A549 (cell line): Measurements from ENCODE around the gene FIGLA. TPM values are rescaled to one million over a fixed set of nuclear protein-coding genes. Genes with fewer than 3 reads are reported as not detected.
A peak's percentile ranks its signal among the peaks of the same experiment; 100 is the strongest.

Source experiments
- ATAC-seq, 2 experiments: fragments of 200-7000 bp in 1 of 2; fragments of >200 bp in 1 of 2; cut with Nextera tagmentation in 1 of 2; cut with Tn5 transposase in 1 of 2; 3 replicates each; pipeline versions ENCODE4 v1.8.0 to v1.9.1; 2018 to 2020; ENCODE audit warnings: mild to moderate bottlenecking in 1 of 2, moderate library complexity in 1 of 2
- CTCF ChIA-PET: fragments of 300-600 bp; sonication (Branson Sonifier 250); formaldehyde crosslinking; extraction: SDS; loops from one replicate; lab custom pipeline; 2021; ENCODE audit warnings: antibody characterized with exemption, inconsistent platforms; lab: Yijun Ruan, JAX
- POLR2A ChIA-PET: fragments of 350-600 bp; formaldehyde crosslinking; extraction: SDS; loops from one replicate; lab custom pipeline; 2021; ENCODE audit warnings: antibody characterized with exemption, inconsistent platforms; lab: Yijun Ruan, JAX
- DNase-seq, 2 experiments: peaks; one replicate each; pipeline versions ENCODE4 v3.0.0 to v3.0.0-alpha.2; 2011 to 2016; ENCODE audit warnings: low read depth in 1 of 2, low spot score in 1 of 2
- FAIRE-seq: peaks from 2 replicates; lab custom pipeline; 2011; peaks lifted over from hg19 to GRCh38; lab: Jason Lieb, UNC
- H3K27ac ChIP-seq, 2 experiments: fragments of >200 bp; sonication (Bioruptor Twin); formaldehyde crosslinking; 3 replicates each; pipeline ENCODE4 v1.5.1; 2016 to 2017
- H3K4me1 ChIP-seq: fragments of >200 bp; sonication (Bioruptor Twin); formaldehyde crosslinking; 3 replicates; pipeline ENCODE4 v1.6.1; 2016
- H3K4me2 ChIP-seq: fragments of >200 bp; sonication (Bioruptor Twin); formaldehyde crosslinking; 3 replicates; pipeline ENCODE4 v1.6.1; 2016
- H3K4me3 ChIP-seq: fragments of >200 bp; sonication (Bioruptor Twin); formaldehyde crosslinking; 3 replicates; pipeline ENCODE4 v1.5.1; 2016
- H3K9me3 ChIP-seq: fragments of >200 bp; sonication (Bioruptor Twin); formaldehyde crosslinking; 3 replicates; pipeline ENCODE4 v1.6.1; 2016
- ATOH8 ChIP-seq: fragments of 250-450 bp; sonication (Bioruptor Pico); IDR thresholded peaks from 2 replicates; pipeline ENCODE4 v1.5.0; 2020; ENCODE audit warnings: low read depth, mild to moderate bottlenecking, moderate library complexity
- BCL3 ChIP-seq: fragments of >200 bp; sonication (Bioruptor Twin); formaldehyde crosslinking; IDR thresholded peaks from 3 replicates; pipeline ENCODE4 v1.6.1; 2016
- CBX2 ChIP-seq: fragments of 200-600 bp; sonication (generic); IDR thresholded peaks from 2 replicates; pipeline ENCODE4 v1.6.1; 2016; ENCODE audit warnings: low read depth, mild to moderate bottlenecking, borderline replicate concordance
- EP300 ChIP-seq, 2 experiments: fragments of >200 bp; sonication (Bioruptor Twin); formaldehyde crosslinking; IDR thresholded peaks; 2 replicates in 1 of 2; 3 replicates in 1 of 2; pipeline ENCODE4 v1.6.1; 2016 to 2017
- HOXB5 ChIP-seq: fragments of 250-450 bp; sonication (Bioruptor Pico); IDR thresholded peaks from 2 replicates; pipeline ENCODE4 v1.5.0; 2020; ENCODE audit warnings: mild to moderate bottlenecking, moderate library complexity
- MAFK ChIP-seq: fragments of 450-650 bp; IDR thresholded peaks from 2 replicates; pipeline ENCODE4 v1.6.1; 2014; ENCODE audit not compliant: partially characterized antibody
- MAX ChIP-seq: IDR thresholded peaks from 2 replicates; pipeline ENCODE4 v1.6.1; 2012
- MAZ ChIP-seq: fragments of 150-350 bp; IDR thresholded peaks from 2 replicates; pipeline ENCODE4 v1.6.1; 2014; ENCODE audit warnings: antibody characterized with exemption, low read depth, low read length, borderline replicate concordance
- NFE2L2 ChIP-seq: fragments of 150-350 bp; conservative IDR thresholded peaks from 2 replicates; pipeline ENCODE4 v1.6.1; 2014; ENCODE audit warnings: low read length
- POLR2A ChIP-seq: IDR thresholded peaks from 2 replicates; pipeline ENCODE4 v1.6.1; 2012; ENCODE audit warnings: mild to moderate bottlenecking, low read length
- POLR2AphosphoS2 ChIP-seq: conservative IDR thresholded peaks from 2 replicates; pipeline ENCODE4 v1.6.1; 2012; ENCODE audit warnings: low read length, improper control_type of control experiment, inconsistent platforms
- RARB ChIP-seq: fragments of 250-450 bp; sonication (Bioruptor Pico); IDR thresholded peaks from 2 replicates; pipeline ENCODE4 v1.8.0; 2021; ENCODE audit warnings: mild to moderate bottlenecking, moderate library complexity
- RNF2 ChIP-seq: fragments of 200-600 bp; sonication (generic); IDR thresholded peaks from 2 replicates; pipeline ENCODE4 v1.6.1; 2016; ENCODE audit warnings: low read depth, mild to moderate bottlenecking, antibody characterized with exemption, moderate library complexity, borderline replicate concordance
- SMC3 ChIP-seq: fragments of >200 bp; sonication (Bioruptor Twin); formaldehyde crosslinking; IDR thresholded peaks from 3 replicates; pipeline ENCODE4 v1.6.1; 2018; ENCODE audit warnings: inconsistent platforms
- ZC3H11A ChIP-seq: fragments of 450-650 bp; IDR thresholded peaks from 2 replicates; pipeline ENCODE4 v1.6.1; 2014; ENCODE audit warnings: antibody characterized with exemption, mild to moderate bottlenecking
- ZNF302 ChIP-seq: fragments of 250-450 bp; sonication (Bioruptor Pico); IDR thresholded peaks from 2 replicates; pipeline ENCODE4 v1.9.0; 2021; ENCODE audit warnings: inconsistent platforms, mild to moderate bottlenecking, moderate library complexity
- WGBS: methylation state at CpG from one replicate; pipeline ENCODE4 v1.1.6; 2017; ENCODE audit errors: missing lambda C conversion rate; 5-methylcytosine and 5-hydroxymethylcytosine counted together
- polyA minus RNA-seq: library from RNA; depleted of rRNA, polyadenylated mRNA; stranded (reverse); fragments of >200 nt; gene quantifications from 2 replicates; pipeline ENCODE4 v1.2.3, GENCODE V29; 2011; rRNA and poly(A)+ RNA removed
- polyA plus RNA-seq, 4 experiments: library from polyadenylated mRNA; depleted of rRNA in 3 of 4; stranded (reverse); fragments of >200 nt; fragmentation: RNase III in 1 of 4; extraction: RNeasy Plus Mini Kit Qiagen cat#74134 plus additional on column Dnase treatment in 1 of 4; gene quantifications; 2 replicates in 3 of 4; 3 replicates in 1 of 4; pipeline ENCODE4 v1.2.3, GENCODE V29; 2011 to 2017

FIGLA gene, protein sequence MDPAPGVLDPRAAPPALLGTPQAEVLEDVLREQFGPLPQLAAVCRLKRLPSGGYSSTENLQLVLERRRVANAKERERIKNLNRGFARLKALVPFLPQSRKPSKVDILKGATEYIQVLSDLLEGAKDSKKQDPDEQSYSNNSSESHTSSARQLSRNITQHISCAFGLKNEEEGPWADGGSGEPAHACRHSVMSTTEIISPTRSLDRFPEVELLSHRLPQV
- not detected in 2 replicates for polyA plus RNA-seq (2011; rRNA removed)
- not detected in 2 replicates for polyA plus RNA-seq (2012; cell fraction: cytosol; rRNA removed)
- not detected in 2 replicates for polyA plus RNA-seq (2012; cell fraction: nucleus; rRNA removed)
- not detected in 3 replicates for polyA plus RNA-seq (2017; fragmentation: RNase III; extraction: RNeasy Plus Mini Kit Qiagen cat#74134 plus additional on column Dnase treatment)
- polyA minus RNA-seq, result not detected in 2 replicates

DNA sequence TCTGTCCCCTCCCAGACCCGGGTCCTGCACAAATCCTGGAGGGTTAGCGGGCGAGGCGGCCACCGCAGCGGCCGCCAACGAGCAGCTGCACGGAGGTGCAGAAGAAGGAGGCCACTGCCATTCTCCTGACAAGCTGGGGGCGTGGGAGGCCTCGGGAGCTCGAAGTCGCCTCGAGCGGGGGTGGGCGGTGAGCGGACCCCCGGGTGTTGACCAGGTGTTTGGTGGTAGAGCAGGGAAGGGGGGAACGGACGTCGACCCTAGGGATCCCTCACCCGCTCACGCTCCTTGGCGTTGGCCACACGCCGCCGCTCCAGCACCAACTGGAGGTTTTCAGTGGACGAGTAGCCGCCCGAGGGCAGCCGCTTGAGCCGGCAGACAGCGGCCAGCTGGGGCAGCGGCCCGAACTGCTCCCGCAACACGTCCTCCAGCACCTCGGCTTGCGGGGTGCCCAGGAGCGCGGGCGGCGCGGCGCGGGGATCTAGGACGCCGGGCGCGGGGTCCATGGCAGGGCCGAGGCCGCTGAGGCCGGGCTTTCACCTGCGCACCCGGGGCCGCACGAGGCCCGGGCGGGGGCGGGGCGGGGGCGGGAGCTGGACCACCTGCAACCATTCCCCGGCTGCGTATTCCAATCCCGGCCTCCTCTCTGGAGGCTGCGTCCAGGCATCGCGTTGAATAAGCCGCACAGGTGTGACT, at the start of gene FIGLA:
FIGLA (minus strand) TSS at position 508 of the 693 bp plus-strand sequence; CDS start at position 503, 5 bp downstream.
- ATAC-seq, result peak; percentile 48 to 65
- DNase-seq, result peak in 1 of 2 experiments; percentile 21
- FAIRE-seq, result no peak
- ChIA-PET CTCF (interaction anchor here (0.7 to 11.7 kb wide), 43 partner anchors 10 to 486 kb away, joined by 3 to 147 read pairs (median 6); partner anchors contain the start of genes ADD2, ANKRD53 and CLEC4F), POLR2A (no interaction called here)
- no peaks in the 10 kb centered on the region for H3K9me3 ChIP-seq
- 39% methylated on average over 53 of the region's 69 CpGs for WGBS
- H3K4me1 ChIP-seq, result peaks cover 7% of the 10 kb centered on the region; the same call in 1 of the 3 replicates
- peak within 1 kb of the TSS; percentile 45 for H3K4me3 ChIP-seq
- 0 out of 6 replicates have a peak within 1 kb of the TSS, but pooled peaks of 1 of the 2 experiments have one; percentile 11 for H3K27ac ChIP-seq
- H3K4me2 ChIP-seq, result peak within 1 kb of the TSS; percentile 97
- TF ChIP-seq ZC3H11A (no peak), EP300 (IDR thresholded peaks at IDR 0.05) (0 out of 5 replicates have a peak, but pooled peaks of 1 of the 2 experiments have one; percentile 26), ATOH8 (CRISPR knock-in tag) (no peak), BCL3 (no peak), MAX (peak; percentile 26; the same call in 1 of the 2 replicates), RARB (CRISPR knock-in tag) (no peak)

DNA sequence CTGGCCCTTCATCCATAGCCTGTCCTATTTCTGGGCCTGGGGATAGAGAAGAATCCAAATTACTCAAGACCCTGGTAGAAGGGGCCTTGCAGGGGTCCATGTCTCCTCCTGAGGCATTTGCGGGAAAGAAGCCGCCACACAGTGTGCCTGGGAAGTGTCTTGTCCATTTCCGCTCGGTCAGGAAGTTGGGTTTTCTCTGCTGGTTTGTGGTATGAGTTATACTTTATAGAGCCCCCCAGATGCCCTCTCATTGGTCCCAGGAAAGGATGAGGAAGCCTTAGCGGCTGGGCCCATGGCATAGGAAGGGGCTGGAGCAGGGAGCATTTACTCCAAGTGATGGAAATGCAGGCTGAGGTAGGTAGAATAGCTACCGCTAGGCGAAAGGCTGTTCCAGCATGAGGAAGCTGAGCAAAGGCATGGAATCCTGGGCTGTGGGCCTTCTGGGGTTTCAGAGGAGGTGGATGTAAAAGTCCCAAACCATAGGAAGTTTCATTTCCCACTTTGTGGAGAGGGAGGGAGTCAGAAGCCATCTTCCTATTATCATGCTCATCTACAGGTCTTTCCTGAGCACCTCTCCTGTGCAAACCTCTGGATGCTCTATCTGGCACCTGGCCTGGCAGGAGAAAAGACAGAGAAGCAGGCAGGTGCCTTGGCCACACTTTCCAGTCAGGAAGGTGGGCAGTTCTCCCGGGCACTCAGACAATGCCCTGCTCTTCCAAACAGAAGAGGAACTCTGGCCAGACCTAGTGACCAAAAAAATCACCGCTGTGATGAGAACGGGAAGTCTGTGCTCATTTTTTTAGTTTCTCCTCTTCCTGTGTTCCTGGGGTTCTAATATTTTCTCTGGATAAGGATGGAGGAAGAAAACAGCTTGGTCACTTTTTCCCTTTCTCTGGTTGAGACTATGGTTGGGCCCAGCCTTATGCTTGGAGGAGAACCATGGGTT, 47.8 kb upstream of the FIGLA start:
- no peak for FAIRE-seq
- ChIA-PET CTCF (interaction anchor here (0.8 to 2.2 kb wide), 4 partner anchors 19 to 93 kb away, joined by 3 to 6 read pairs (median 4); no protein-coding TSS in a partner anchor), POLR2A (no interaction called here)
- no peak for ATAC-seq
- 68% methylated on average over 10 of the region's 10 CpGs for WGBS
- TF ChIP-seq MAFK (no peak), ZNF302 (CRISPR knock-in tag) (no peak), CBX2 (no peak), RNF2 (no peak), NFE2L2 (no peak), POLR2AphosphoS2 (no peak), POLR2A (no peak), SMC3 (no peak), HOXB5 (CRISPR knock-in tag) (no peak)
- Histone ChIP-seq H3K27ac (no peak overlapping the region), H3K4me1 (no peaks in the 10 kb centered on the region), H3K4me3 (no peak overlapping the region), H3K9me3 (peaks cover 23% of the 10 kb centered on the region), H3K4me2 (no peak overlapping the region)
- no peak for DNase-seq

DNA sequence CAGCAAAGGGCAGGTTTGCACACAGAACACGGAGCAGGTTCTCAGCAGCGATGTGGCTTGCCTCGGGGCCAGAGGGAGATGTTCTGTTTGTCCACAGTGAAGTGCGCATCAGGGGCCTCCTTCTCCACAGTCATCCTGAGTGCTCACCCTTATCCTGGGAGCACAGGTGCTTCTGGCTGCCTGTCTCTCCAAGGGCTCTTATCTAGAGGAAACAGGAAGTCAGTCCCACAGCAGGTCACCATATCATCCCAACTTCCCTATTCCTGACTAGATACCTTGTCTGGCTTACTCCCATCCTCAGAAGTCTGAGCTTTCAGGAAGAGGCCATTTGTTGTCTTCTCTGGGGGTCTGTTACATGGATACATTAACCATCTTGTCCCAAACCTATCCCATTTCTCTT, 45.2 kb upstream of the FIGLA start, which contains the start of gene CD207:
CD207 (minus strand) TSS at position 174 of the 400 bp plus-strand sequence; CDS start at position 134, 40 bp downstream.
- no peak for DNase-seq
- TF ChIP-seq EP300 (IDR thresholded peaks at IDR 0.05) (no peak), ATOH8 (CRISPR knock-in tag) (no peak), NFE2L2 (no peak), POLR2AphosphoS2 (no peak), HOXB5 (CRISPR knock-in tag) (no peak), MAZ (no peak)
- TF ChIP-seq, all 56 proteins: peak for 0
- ChIA-PET CTCF (interaction anchor here (1.2 to 1.4 kb wide), 3 partner anchors 25 to 35 kb away, joined by 3 to 4 read pairs (median 4); no protein-coding TSS in a partner anchor), POLR2A (no interaction called here)
- H3K4me3 ChIP-seq, result no peak within 1 kb of the TSS
- H3K4me1 ChIP-seq, result no peaks in the 10 kb centered on the region
- no peak for ATAC-seq
- no peak for FAIRE-seq
- 43% methylated on average over 4 of the region's 4 CpGs for WGBS
- no peak within 1 kb of the TSS for H3K4me2 ChIP-seq
- H3K27ac ChIP-seq, result no peak within 1 kb of the TSS
- H3K9me3 ChIP-seq, result peaks cover 8% of the 10 kb centered on the region; the same call in 2 of the 3 replicates
